Raji (cell line): ENCODE results near the gene SNRPB2.

Experiments used
- POLR2A ChIP-seq: IDR thresholded peaks from 2 replicates; pipeline ENCODE4 v1.6.1; 2011; ENCODE audit warnings: low read depth, low read length, control low read depth; ENCODE audit not compliant: insufficient read depth

SNRPB2 gene

GRCh38 chr20:16711661-16712258 is 18.1 kb upstream of the SNRPB2 start:
- no peak for TF ChIP-seq POLR2A

- TF ChIP-seq POLR2A, result no peak
Observed at GRCh38 chr20:16712511-16712947, 17.3 kb upstream of the SNRPB2 start.

GRCh38 chr20:16713066-16713465 is 16.8 kb upstream of the SNRPB2 start:
- TF ChIP-seq POLR2A, result no peak

GRCh38 chr20:16714242-16714641 is 15.6 kb upstream of the SNRPB2 start:
- TF ChIP-seq POLR2A, result no peak

- TF ChIP-seq POLR2A, result no peak
Observed at GRCh38 chr20:16714751-16715150, 15.1 kb upstream of the SNRPB2 start.

GRCh38 chr20:16719421-16719820 is 10.4 kb upstream of the SNRPB2 start:
- TF ChIP-seq POLR2A, result no peak

- TF ChIP-seq POLR2A, result no peak
Observed at GRCh38 chr20:16729080-16729479, 746 bp upstream of the SNRPB2 start.

GRCh38 chr20:16732506-16733152 is 2.8 kb downstream of the SNRPB2 start:
- no peak for TF ChIP-seq POLR2A

GRCh38 chr20:16740365-16741072 is 10.7 kb downstream of the SNRPB2 start:
- no peak for TF ChIP-seq POLR2A

- TF ChIP-seq POLR2A, result no peak
Observed at GRCh38 chr20:16744178-16744807, 14.5 kb downstream of the SNRPB2 start.

- TF ChIP-seq POLR2A, result no peak
Observed at GRCh38 chr20:16745204-16745603, 15.4 kb downstream of the SNRPB2 start.

- no peak for TF ChIP-seq POLR2A
Observed at GRCh38 chr20:16747291-16747811, 17.5 kb downstream of the SNRPB2 start.

GRCh38 chr20:16748308-16748900 is 18.6 kb downstream of the SNRPB2 start, which contains the start of gene OTOR:
Gene OTOR, plus strand, starts transcription at chr20:16748358. Its CDS starts 44 bp downstream, at chr20:16748402.
- TF ChIP-seq POLR2A, result no peak

- no peak for TF ChIP-seq POLR2A
Observed at GRCh38 chr20:16749573-16749972, 19.7 kb downstream of the SNRPB2 start.

- TF ChIP-seq POLR2A, result no peak
Observed at GRCh38 chr20:16752082-16752481, 22.3 kb downstream of the SNRPB2 start.

GRCh38 chr20:16752901-16753300 is 23.1 kb downstream of the SNRPB2 start:
- no peak for TF ChIP-seq POLR2A
